ENCODE measurements around the gene GALNT2. TPM values are rescaled to one million over a fixed set of nuclear protein-coding genes. Genes with fewer than 3 reads are reported as not detected.

The GALNT2 gene
- total and polyA plus RNA-seq, 2 of the 13 experiments (the other 11 are each of a cell fraction or from before 2014, with no cell fraction given): 39.3 to 39.6 TPM

DNA sequence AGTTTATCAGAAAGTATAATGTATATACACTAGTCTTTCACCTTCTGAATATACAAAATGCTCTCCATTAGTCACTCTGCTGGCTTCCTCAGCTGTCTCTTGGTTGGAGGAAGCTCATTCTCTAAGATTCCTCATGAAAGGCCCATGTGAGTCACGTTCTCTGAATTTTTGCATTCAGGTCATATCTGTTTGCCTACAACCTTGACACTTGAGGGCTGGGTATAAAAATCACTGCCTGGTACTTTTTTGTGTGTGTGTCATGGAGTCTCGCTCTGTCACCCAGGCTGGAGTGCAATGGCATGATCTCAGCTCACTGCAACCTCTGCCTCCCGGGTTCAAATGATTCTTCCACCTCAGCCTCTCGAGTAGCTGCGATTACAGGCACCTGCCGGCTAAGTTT is 2.8 kb upstream of the GALNT2 start:
- WGBS (ENCODE audit: low lambda C conversion rate): 73% methylated on average over 3 of the region's 6 CpGs
- intact Hi-C loops (cut with micrococcal nuclease; ENCODE audit: unreplicated experiment): no loop called here
- in situ Hi-C loops (cut with HindIII; ENCODE audit: extremely low pct_ligation_motif_present, low pct_unique_long_range_greater_than_20kb): no loop called here
- Histone ChIP-seq H3K9me3 (ENCODE audit: low read length) (peaks cover 3% of the 10 kb centered on the region; the same call in 1 of the 2 replicates), H3K27me3 (ENCODE audit: control insufficient read depth in 1 of 2, insufficient read depth in 2 of 2, low read length in 2 of 2) (no peaks in the 10 kb centered on the region), H4K20me1 (ENCODE audit: insufficient read depth, low read length) (peaks cover 13% of the 10 kb centered on the region; the same call in 1 of the 2 replicates), H3K4me1 (ENCODE audit: insufficient read depth, low read length) (peaks cover 20% of the 10 kb centered on the region), H3K4me2 (ENCODE audit: low read depth, low read length) (no peak overlapping the region), H2AFZ (ENCODE audit: low read length) (no peak overlapping the region), H3K79me2 (ENCODE audit: insufficient read depth, low read length) (peaks cover 18% of the 10 kb centered on the region), H3K9ac (ENCODE audit: insufficient read depth, low read depth, low read length) (no peak overlapping the region), H3K27ac (ENCODE audit: extremely low read length, insufficient read depth, low read length) (no peak overlapping the region), H3K4me3 (replicated peaks in 1 of 3; ENCODE audit: insufficient read depth in 1 of 3, low read depth in 2 of 3, low read length in 3 of 3) (no peak overlapping the region), H3K36me3 (replicated peaks in 1 of 2; ENCODE audit: control insufficient read depth in 1 of 2, insufficient read depth in 2 of 2, low read length in 2 of 2) (no peaks in the 10 kb centered on the region)
- no TSS peak for BruUV-seq (replicated peaks)
- TF ChIP-seq ZNF33B (CRISPR knock-in tag; IDR thresholded peaks at IDR 0.05) (no peak), CENPT (CRISPR knock-in tag; IDR thresholded peaks at IDR 0.05; ENCODE audit: low read depth) (no peak), ZFX (CRISPR knock-in tag; IDR thresholded peaks at IDR 0.05; ENCODE audit: low read depth) (no peak), RARA (CRISPR knock-in tag; IDR thresholded peaks at IDR 0.05) (no peak), ZFP1 (CRISPR knock-in tag; IDR thresholded peaks at IDR 0.05) (peak; percentile 98), PTBP1 (IDR thresholded peaks at IDR 0.05; ENCODE audit: low read depth, low read length, poor library complexity, severe bottlenecking) (no peak)
- ChIA-PET CTCF (ENCODE audit: low intra/inter-chr PET ratio, low total read pairs) (no interaction called here), POLR2A (no interaction called here)
- DNase-seq (ENCODE audit: low spot score) (no peak), ATAC-seq (no peak), FAIRE-seq (no peak)

DNA sequence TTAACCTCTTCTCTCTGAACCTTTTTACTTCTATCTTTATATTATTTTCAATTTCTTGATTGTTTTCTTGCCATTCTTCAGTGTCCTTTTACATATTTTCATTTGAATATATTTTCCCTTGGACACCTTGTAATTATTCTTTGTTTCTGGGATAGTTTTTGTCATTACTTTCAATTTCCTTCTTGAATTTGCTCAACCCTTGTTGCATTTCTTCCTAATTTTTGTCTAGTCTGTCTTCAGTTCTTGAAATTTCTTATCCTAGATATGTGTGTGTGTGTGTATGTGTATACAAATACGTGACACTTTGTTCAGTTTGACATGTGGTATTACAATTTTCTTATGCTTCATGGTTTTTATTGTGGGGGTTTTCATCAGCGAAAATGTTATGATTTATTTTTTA is 1.9 kb upstream of the GALNT2 start:
- Histone ChIP-seq H3K36me3 (replicated peaks in 1 of 2; ENCODE audit: control insufficient read depth in 1 of 2, insufficient read depth in 2 of 2, low read length in 2 of 2) (no peaks in the 10 kb centered on the region), H3K27ac (ENCODE audit: extremely low read length, insufficient read depth, low read length) (no peak overlapping the region), H3K9me3 (ENCODE audit: low read length) (peaks cover 3% of the 10 kb centered on the region; the same call in 1 of the 2 replicates), H3K4me3 (replicated peaks in 1 of 3; ENCODE audit: insufficient read depth in 1 of 3, low read depth in 2 of 3, low read length in 3 of 3) (no peak overlapping the region), H3K27me3 (ENCODE audit: control insufficient read depth in 1 of 2, insufficient read depth in 2 of 2, low read length in 2 of 2) (no peaks in the 10 kb centered on the region), H3K4me1 (ENCODE audit: insufficient read depth, low read length) (peaks cover 29% of the 10 kb centered on the region), H3K79me2 (ENCODE audit: insufficient read depth, low read length) (peaks cover 27% of the 10 kb centered on the region), H4K20me1 (ENCODE audit: insufficient read depth, low read length) (peaks cover 15% of the 10 kb centered on the region; the same call in 1 of the 2 replicates), H2AFZ (ENCODE audit: low read length) (no peak overlapping the region), H3K4me2 (ENCODE audit: low read depth, low read length) (no peak overlapping the region), H3K9ac (ENCODE audit: insufficient read depth, low read depth, low read length) (no peak overlapping the region)
- ChIA-PET POLR2A (no interaction called here), CTCF (ENCODE audit: low intra/inter-chr PET ratio, low total read pairs) (no interaction called here)
- DNase-seq (ENCODE audit: low spot score) (no peak), FAIRE-seq (no peak), ATAC-seq (no peak)
- WGBS (ENCODE audit: low lambda C conversion rate): 89% methylated on average over 2 of the region's 2 CpGs
- BruUV-seq (replicated peaks): no TSS peak
- intact Hi-C loops (cut with micrococcal nuclease; ENCODE audit: unreplicated experiment): loop anchor here (5.0 kb wide), 1 partner anchor 57 kb away; no protein-coding TSS in a partner anchor
- in situ Hi-C loops (cut with HindIII; ENCODE audit: extremely low pct_ligation_motif_present, low pct_unique_long_range_greater_than_20kb): no loop called here
- TF ChIP-seq FLYWCH1 (CRISPR knock-in tag; IDR thresholded peaks at IDR 0.05) (no peak), TBL1XR1 (IDR thresholded peaks at IDR 0.05; ENCODE audit: borderline replicate concordance, low read length, partially characterized antibody) (no peak), PHB2 (IDR thresholded peaks at IDR 0.05; ENCODE audit: partially characterized antibody) (no peak), ZNF672 (CRISPR knock-in tag; IDR thresholded peaks at IDR 0.05) (no peak), NFYC (CRISPR knock-in tag; IDR thresholded peaks at IDR 0.05) (no peak)
- TF ChIP-seq, protein P1, sequence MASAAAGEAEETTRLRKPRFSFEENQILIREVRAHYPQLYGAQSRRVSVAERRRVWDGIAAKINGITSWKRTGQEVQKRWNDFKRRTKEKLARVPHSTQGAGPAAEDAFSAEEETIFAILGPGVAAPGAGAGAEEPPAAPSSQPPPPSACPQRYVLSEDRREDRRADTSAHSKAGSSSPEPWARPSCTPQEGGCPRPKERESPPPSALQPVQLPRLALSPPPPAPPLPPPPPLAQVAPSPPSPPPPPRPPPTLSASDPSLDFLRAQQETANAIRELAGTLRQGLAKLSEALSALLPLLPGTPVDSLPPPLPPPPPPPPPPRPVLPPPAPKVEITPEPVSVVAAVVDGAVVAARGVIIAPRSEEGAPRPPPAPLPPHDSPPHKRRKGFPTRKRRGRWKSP (CRISPR knock-in tag; IDR thresholded peaks at IDR 0.05): no peak
- TF ChIP-seq, protein P2, sequence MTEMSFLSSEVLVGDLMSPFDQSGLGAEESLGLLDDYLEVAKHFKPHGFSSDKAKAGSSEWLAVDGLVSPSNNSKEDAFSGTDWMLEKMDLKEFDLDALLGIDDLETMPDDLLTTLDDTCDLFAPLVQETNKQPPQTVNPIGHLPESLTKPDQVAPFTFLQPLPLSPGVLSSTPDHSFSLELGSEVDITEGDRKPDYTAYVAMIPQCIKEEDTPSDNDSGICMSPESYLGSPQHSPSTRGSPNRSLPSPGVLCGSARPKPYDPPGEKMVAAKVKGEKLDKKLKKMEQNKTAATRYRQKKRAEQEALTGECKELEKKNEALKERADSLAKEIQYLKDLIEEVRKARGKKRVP (CRISPR knock-in tag; IDR thresholded peaks at IDR 0.05): no peak
- TF ChIP-seq, protein P3, sequence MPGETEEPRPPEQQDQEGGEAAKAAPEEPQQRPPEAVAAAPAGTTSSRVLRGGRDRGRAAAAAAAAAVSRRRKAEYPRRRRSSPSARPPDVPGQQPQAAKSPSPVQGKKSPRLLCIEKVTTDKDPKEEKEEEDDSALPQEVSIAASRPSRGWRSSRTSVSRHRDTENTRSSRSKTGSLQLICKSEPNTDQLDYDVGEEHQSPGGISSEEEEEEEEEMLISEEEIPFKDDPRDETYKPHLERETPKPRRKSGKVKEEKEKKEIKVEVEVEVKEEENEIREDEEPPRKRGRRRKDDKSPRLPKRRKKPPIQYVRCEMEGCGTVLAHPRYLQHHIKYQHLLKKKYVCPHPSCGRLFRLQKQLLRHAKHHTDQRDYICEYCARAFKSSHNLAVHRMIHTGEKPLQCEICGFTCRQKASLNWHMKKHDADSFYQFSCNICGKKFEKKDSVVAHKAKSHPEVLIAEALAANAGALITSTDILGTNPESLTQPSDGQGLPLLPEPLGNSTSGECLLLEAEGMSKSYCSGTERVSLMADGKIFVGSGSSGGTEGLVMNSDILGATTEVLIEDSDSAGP (CRISPR knock-in tag; IDR thresholded peaks at IDR 0.05; ENCODE audit: borderline replicate concordance): no peak
- TF ChIP-seq, protein P4, sequence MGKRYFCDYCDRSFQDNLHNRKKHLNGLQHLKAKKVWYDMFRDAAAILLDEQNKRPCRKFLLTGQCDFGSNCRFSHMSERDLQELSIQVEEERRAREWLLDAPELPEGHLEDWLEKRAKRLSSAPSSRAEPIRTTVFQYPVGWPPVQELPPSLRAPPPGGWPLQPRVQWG (CRISPR knock-in tag; IDR thresholded peaks at IDR 0.05; ENCODE audit: borderline replicate concordance, low read depth): no peak
- TF ChIP-seq, protein P5, sequence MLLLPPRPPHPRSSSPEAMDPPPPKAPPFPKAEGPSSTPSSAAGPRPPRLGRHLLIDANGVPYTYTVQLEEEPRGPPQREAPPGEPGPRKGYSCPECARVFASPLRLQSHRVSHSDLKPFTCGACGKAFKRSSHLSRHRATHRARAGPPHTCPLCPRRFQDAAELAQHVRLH (CRISPR knock-in tag; IDR thresholded peaks at IDR 0.05; ENCODE audit: borderline replicate concordance, low read depth): no peak

Data from HepG2 (cell line).